Hepatocyte (in vitro differentiated cells): Measurements from ENCODE around the gene WFDC6.
A peak's percentile ranks its signal among the peaks of the same experiment; 100 is the strongest.

Experiments
- EZH2phosphoT487 ChIP-seq: fragments of 200-600 bp; sonication (generic); IDR thresholded peaks from one replicate; pipeline ENCODE4 v1.6.1; 2018; ENCODE audit warnings: antibody characterized with exemption, mild to moderate bottlenecking, low read depth, moderate library complexity; ENCODE audit not compliant: unreplicated experiment, severe bottlenecking
- TF ChIP-seq, protein P1 (sequence below): fragments of 200-600 bp; sonication (generic); IDR thresholded peaks from 2 replicates; pipeline ENCODE4 v1.5.1; 2016; ENCODE audit warnings: antibody characterized with exemption, mild to moderate bottlenecking; ENCODE audit not compliant: poor library complexity

DNA sequence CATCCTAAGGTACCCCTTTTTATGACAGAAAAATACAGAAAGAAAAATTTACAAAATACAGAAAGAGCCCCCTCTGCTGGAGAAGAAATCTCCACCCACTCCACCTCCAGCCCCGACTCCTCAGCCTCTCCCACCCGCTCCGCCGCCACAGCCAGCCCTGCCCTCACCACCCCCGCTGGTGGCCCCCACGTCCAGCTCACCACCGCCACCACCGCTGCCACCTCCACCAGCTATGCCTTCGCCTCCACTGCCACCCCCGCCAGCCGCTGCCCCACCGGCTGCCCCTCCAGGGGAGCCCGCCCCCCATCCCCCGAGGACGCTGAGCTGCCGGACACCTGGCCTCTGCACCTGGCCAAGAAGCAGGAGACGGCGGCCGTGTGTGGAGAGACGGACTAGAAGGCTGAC, 52.0 kb downstream of the WFDC6 start:
- TF ChIP-seq EZH2phosphoT487: no peak
- TF ChIP-seq, protein P1, sequence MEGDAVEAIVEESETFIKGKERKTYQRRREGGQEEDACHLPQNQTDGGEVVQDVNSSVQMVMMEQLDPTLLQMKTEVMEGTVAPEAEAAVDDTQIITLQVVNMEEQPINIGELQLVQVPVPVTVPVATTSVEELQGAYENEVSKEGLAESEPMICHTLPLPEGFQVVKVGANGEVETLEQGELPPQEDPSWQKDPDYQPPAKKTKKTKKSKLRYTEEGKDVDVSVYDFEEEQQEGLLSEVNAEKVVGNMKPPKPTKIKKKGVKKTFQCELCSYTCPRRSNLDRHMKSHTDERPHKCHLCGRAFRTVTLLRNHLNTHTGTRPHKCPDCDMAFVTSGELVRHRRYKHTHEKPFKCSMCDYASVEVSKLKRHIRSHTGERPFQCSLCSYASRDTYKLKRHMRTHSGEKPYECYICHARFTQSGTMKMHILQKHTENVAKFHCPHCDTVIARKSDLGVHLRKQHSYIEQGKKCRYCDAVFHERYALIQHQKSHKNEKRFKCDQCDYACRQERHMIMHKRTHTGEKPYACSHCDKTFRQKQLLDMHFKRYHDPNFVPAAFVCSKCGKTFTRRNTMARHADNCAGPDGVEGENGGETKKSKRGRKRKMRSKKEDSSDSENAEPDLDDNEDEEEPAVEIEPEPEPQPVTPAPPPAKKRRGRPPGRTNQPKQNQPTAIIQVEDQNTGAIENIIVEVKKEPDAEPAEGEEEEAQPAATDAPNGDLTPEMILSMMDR: peak; percentile 39
